Coronary artery (tissue), 2 donors: ENCODE measurements around the gene CDK5RAP3.
A peak's percentile ranks its signal among the peaks of the same experiment; 100 is the strongest.

Source experiments
- DNase-seq: peaks from one replicate; pipeline ENCODE4 v3.0.0-alpha.2; 2017; ENCODE audit warnings: low spot score
- H3K27ac ChIP-seq, 2 donors: fragments of 200-600 bp; sonication (generic); one replicate each; pipeline ENCODE4 v1.5.1; 2016 to 2019
- H3K4me3 ChIP-seq: fragments of 200-600 bp; sonication (generic); 2 replicates; pipeline ENCODE4 v1.5.1; 2016; ENCODE audit warnings: mild to moderate bottlenecking, moderate library complexity
- CTCF ChIP-seq: fragments of 200-600 bp; sonication (generic); IDR thresholded peaks from one replicate; pipeline ENCODE4 v1.5.1; 2019; ENCODE audit warnings: antibody characterized with exemption

The CDK5RAP3 gene

GRCh38 chr17:47966079-47966519 lies 4.8 kb upstream of the CDK5RAP3 start:
- Histone ChIP-seq H3K4me3 (no peak overlapping the region), H3K27ac (no peak overlapping the region)
- TF ChIP-seq CTCF, result no peak
- no peak for DNase-seq

- DNase-seq, result no peak
- no peak overlapping the region for H3K4me3 ChIP-seq
- no peak for TF ChIP-seq CTCF
- H3K27ac ChIP-seq, result no peak overlapping the region
Observed at GRCh38 chr17:47967607-47968252, 3.2 kb upstream of the CDK5RAP3 start.

GRCh38 chr17:47968836-47969235 lies 2.1 kb upstream of the CDK5RAP3 start:
- no peak for DNase-seq
- Histone ChIP-seq H3K4me3 (no peak overlapping the region), H3K27ac (no peak overlapping the region)
- TF ChIP-seq CTCF, result no peak

- Histone ChIP-seq H3K4me3 (peak overlapping the region; percentile 89), H3K27ac (peak overlapping the region in 1 of 2 donors; percentile 30)
- TF ChIP-seq CTCF, result no peak
- DNase-seq, result no peak
Observed at GRCh38 chr17:47969930-47970724, 786 bp upstream of the CDK5RAP3 start.

GRCh38 chr17:47973541-47973940 lies 2.6 kb downstream of the CDK5RAP3 start:
- DNase-seq, result no peak

GRCh38 chr17:47975189-47975822 lies 4.4 kb downstream of the CDK5RAP3 start:
- Histone ChIP-seq H3K4me3 (no peak overlapping the region), H3K27ac (no peak overlapping the region)
- no peak for TF ChIP-seq CTCF
- DNase-seq, result no peak

More at GRCh38 chr17:47973541-47973940, 2.6 kb downstream of the CDK5RAP3 start:
- H3K27ac ChIP-seq, result no peak overlapping the region
- no peak overlapping the region for H3K4me3 ChIP-seq
- no peak for TF ChIP-seq CTCF
